Adrenal gland (tissue), 5 donors: ENCODE data around the gene CTNND2.

Experiments used
- POLR2A ChIP-seq, 2 donors: fragments of 450-650 bp; IDR thresholded peaks; one replicate each; pipeline ENCODE4 v1.6.1; 2017; ENCODE audit warnings: antibody characterized with exemption in 2 of 2, mild to moderate bottlenecking in 2 of 2, moderate library complexity in 1 of 2
- TF ChIP-seq, protein P1 (sequence below), 6 experiments: fragments of 450-650 bp in 4 of 6; fragments of 200-600 bp in 2 of 6; sonication (generic) in 1 of 6; IDR thresholded peaks; 1 replicate in 5 of 6; 2 replicates in 1 of 6; pipeline versions ENCODE4 v1.5.1 to v1.8.0; 2016 to 2021; ENCODE audit warnings: antibody characterized with exemption in 6 of 6, mild to moderate bottlenecking in 2 of 6, moderate library complexity in 1 of 6
- donor health status: DM: no; HTN: no; CAD: no.

DNA sequence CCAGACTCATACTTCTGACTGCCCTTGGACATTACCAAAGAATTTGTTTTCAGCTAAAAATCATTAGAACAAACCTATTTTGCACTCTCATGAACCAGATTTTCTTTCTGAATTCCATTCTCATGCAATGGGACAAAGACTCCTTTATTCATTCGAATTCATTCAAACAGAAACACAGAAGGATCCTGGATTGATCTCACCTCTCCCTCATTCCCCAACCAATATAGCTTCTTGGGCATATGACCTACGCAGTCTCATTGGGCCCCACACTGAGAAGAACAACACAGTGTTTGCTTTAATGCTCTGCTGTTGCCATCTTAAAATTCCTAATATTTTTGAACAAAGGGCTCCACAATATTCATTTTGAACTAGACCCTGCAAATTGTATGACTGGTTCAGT lies 392.4 kb downstream of the CTNND2 start:
- no peak for TF ChIP-seq POLR2A (IDR thresholded peaks at IDR 0.05)
- TF ChIP-seq, protein P1, sequence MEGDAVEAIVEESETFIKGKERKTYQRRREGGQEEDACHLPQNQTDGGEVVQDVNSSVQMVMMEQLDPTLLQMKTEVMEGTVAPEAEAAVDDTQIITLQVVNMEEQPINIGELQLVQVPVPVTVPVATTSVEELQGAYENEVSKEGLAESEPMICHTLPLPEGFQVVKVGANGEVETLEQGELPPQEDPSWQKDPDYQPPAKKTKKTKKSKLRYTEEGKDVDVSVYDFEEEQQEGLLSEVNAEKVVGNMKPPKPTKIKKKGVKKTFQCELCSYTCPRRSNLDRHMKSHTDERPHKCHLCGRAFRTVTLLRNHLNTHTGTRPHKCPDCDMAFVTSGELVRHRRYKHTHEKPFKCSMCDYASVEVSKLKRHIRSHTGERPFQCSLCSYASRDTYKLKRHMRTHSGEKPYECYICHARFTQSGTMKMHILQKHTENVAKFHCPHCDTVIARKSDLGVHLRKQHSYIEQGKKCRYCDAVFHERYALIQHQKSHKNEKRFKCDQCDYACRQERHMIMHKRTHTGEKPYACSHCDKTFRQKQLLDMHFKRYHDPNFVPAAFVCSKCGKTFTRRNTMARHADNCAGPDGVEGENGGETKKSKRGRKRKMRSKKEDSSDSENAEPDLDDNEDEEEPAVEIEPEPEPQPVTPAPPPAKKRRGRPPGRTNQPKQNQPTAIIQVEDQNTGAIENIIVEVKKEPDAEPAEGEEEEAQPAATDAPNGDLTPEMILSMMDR (IDR thresholded peaks at IDR 0.05): no peak
